Measurements from ENCODE around the gene FBXL3.
A peak's percentile ranks its signal among the peaks of the same experiment; 100 is the strongest.
"Not testable (repeated sequence)": the region's sequence is repeated elsewhere in the genome, so short reads cannot be mapped to it uniquely, and the experiment has no call there.

FBXL3 gene

DNA sequence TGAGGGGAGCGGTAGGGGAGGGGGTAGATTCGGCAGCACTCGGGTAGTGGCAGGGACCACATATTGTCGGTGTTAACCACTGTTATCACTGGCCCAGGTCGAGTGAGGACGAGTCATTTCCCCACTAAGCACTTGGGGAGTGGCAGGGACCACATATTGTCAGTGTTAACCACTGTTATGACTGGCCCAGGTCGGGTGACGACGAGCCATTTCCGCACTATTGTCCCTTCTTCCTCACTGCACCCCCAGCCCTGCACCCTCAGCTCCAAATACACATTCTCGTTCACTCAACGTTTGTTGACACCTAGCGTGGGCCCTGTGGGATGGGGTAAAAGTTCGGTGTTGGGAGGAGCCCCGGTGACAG is 35.5 kb downstream of the FBXL3 start:
- DNase-seq (ENCODE audit: low read depth in 2 of 2, low spot score in 1 of 2) = peak; percentile 48 to 63

DNA sequence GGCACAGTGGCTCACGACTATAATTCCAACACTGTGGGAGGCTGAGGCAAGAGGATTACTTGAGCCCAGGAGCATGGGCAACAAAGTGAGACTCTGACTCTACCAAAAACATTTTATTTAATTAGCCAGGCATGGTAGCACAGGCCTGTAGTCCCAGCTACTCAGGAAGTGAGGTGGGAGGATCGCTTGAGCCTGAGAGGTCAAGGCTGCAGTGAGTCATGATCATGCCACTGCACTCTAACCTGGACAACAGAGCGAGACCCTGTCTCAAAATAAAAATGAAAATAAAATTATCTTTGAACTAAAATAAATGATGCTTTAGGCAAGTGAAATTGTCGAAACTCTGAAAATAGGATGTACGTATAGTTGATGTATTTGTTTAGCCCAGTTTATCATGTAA is 43.3 kb downstream of the FBXL3 start:
- DNase-seq (ENCODE audit: low read depth in 2 of 2, low spot score in 1 of 2) = no peak

- DNase-seq (ENCODE audit: low read depth in 2 of 2, low spot score in 1 of 2) = no peak
These were observed 44.9 kb downstream of the FBXL3 start for GRCh38 chr13:76982061-76982460.

DNA sequence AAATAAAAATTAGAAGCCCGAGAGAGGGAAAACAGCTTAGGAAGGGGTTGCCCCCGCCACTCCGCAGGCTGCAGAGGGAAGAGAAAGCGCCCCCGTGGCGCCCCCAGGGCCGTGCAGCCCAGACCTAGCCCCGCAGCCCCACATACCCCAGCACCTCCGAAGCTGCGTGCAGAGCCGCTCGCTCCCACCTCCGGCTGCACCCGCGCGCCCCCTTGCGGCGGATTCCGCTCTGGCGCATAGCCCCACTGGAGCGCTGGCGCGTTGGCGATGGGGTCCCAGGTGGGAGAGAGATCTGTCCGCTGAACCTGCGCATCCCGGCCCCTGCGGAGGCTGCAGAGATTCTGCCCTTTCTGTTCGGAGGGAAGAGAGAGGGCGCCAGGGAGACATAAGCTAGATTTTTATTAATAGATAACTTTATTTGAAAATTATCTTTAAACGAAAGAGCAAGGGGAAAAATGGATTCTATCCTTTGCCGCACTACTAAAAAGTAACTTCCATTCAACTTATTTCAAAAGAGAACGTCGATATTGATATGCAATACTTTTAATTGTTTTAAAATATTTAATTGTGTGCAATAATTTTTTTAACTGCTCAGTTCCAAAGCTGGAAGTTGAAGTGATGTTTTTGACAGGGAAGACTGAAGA is 46.8 kb downstream of the FBXL3 start:
- DNase-seq (ENCODE audit: low read depth in 2 of 2, low spot score in 1 of 2) = peak; percentile 59 to 80

GRCh38 chr13:76976929-76977328 is 50.0 kb downstream of the FBXL3 start:
- no peak for DNase-seq (ENCODE audit: low read depth in 2 of 2, low spot score in 1 of 2)

GRCh38 chr13:76976490-76976889 is 50.5 kb downstream of the FBXL3 start:
- DNase-seq (ENCODE audit: low read depth in 2 of 2, low spot score in 1 of 2) = no peak

DNA sequence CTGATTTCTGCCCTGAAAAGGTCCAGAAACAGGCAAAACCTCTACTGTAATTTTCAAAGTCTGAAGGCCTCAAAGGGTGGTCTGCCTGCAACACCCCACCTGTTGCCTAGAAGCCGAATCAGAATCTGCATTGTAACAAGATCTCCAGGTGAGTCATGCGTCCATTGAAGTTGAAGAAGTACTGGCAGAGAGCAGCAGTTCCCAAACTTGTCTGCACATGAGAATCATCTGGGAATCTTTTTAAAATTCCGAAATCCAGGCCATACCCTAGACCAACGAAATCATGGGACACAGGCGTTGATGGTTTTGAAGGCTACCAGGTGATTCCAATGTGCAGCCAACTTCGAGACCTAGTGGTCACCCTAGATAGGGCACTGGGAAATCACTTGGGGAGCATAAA is 51.1 kb downstream of the FBXL3 start:
- DNase-seq (ENCODE audit: low read depth in 2 of 2, low spot score in 1 of 2) = no peak

GRCh38 chr13:76974618-76974975 is 52.4 kb downstream of the FBXL3 start:
- DNase-seq (ENCODE audit: low read depth in 2 of 2, low spot score in 1 of 2) = no peak

GRCh38 chr13:76973920-76974617 is 52.9 kb downstream of the FBXL3 start:
- DNase-seq (ENCODE audit: low read depth in 2 of 2, low spot score in 1 of 2) = no peak

DNA sequence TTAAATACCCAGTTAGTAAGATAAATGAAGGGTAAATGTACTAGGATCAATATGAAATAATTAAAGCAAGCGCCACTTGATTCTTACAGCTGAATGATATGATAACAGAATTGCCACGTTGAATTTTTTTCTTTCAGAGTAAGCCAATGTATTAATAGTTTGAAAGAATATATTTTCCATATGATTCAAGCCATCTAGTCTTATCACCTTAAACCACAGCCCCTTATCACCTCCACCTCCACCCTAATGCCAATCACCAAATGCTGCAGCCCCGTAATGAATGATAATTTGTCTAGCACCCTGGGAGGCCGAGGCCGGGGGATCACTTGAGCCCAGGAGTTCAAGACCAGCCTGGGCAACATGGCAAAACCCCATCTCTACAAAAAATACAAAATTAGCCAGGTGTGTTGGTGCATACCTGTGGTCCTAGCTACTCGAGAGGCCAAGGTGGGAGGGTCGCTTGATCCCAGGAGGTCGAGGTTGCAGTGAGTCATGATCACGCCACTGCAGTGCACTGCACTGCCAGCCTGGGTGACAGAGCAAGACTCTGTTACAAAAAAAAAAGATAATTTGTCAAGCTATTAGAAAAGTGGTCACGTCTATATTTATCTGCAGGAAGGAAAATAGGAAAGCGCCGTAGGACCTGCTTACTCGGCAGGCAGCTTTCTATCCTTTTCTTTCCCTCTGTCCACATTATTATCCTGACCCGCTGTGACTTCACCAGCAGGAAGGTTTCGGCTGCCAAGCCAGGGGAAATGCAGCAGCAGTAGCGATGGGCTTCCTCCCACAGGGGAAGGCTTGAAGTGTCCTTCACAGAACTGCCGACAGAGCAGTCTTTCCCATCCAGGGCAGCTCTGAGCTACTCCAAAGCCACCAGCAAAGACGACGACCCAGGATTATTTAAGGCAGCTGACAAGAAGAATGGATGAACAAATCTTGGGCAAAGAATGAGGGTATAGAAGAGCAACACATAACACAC is 54.8 kb downstream of the FBXL3 start:
- no peak for DNase-seq (ENCODE audit: low read depth in 2 of 2, low spot score in 1 of 2)

DNA sequence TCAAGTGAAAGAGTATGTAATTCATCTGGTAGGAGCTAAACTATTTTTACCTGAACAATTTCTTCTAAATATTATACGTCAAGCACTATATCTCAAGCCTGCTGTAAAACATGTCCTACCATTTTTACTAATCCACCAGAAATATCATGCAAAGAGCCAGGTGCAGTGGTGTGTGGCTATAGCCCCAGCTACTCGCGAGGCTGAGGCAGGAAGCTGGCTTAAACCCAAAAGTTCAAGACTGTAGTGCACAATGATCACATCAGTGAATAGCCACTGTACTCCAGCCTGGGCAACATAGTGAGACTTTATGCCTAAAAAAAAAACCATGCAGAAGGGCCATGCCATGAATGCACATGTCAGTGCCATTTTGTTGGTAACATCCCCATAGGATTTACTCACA is 55.7 kb downstream of the FBXL3 start:
- no peak for DNase-seq (ENCODE audit: low read depth in 2 of 2, low spot score in 1 of 2)

DNA sequence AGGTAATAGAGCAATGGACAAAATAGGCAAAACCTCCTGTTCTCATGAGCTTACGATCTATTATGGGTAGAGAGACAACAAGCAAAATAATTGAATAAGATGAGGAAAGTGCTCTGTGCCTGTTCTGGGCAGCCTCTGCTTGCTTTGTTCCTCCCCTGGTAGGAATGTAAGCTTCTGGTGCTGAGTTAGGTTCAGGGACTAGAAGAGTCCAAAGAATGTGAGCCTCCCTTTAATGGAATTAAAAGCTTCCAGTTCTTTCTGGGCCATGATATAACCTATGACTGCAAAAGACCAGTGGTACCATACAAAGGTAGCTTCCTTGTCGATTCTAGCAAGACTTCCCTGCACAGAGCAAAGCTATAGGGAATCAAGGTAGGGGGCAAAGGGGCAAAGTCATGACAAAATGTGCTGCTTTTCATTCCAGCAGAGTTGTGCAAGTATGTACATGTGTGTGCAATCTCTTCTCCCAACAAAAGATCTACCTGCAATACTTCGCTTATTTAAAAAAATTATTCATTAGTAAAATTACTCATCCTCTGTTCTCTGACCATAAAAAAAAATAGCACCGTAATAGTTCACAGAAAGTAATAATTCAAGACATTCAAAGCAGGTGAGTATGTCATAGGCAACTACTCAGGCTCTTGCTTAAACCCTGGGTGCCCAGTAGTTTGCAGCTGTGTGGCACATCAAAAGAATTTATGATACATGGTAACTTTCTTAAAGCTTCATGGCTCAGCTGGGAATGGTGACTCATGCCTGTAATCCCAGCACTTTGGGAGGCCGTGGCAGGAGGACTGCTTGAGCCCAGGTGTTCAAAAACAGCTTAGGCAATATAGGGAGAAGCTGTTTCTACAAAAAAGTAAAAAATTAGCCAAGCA is 57.2 kb downstream of the FBXL3 start:
- no peak for DNase-seq (ENCODE audit: low read depth in 2 of 2, low spot score in 1 of 2)

DNA sequence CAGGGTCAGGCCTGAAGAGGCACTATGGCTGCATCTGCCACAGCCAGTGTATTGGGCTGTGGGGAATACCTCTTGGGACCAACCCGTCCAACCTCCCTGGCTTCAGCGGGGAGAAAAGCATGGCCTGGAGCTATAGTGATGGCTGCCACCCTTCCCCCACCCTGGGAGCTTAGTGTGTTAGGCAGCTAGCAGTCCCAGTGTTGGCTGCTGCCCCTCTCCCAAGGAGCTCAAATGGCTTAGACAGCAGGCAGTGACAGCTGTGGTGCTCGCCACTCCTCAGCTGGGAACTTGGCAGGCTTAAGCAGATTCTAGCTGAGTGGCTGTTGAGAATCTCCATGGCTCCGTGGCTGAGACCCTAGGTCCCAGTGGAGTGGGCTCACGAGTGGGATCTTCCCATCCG is 58.9 kb downstream of the FBXL3 start:
- no peak for DNase-seq (ENCODE audit: low read depth in 2 of 2, low spot score in 1 of 2)

DNA sequence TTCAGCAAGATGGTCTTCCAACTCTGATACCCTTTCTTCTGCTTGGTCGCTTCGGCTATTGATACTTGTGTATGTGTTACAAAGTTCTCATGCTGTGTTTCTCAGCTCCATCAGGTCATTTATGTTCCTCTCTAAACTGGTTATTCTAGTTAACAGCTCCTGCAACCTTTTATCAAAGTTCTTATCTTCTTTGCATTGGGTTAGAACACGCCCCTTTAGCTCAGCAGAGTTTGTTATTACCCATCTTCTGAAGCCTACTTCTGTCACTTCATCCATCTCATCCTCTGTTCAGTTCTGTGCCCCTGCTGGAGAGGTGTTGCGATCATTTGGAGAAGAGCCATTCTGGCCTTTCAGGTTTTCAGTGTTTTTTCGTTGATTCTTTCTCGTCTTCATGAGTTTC is 59.9 kb downstream of the FBXL3 start:
- no peak for DNase-seq (ENCODE audit: low read depth in 2 of 2, low spot score in 1 of 2)

DNA sequence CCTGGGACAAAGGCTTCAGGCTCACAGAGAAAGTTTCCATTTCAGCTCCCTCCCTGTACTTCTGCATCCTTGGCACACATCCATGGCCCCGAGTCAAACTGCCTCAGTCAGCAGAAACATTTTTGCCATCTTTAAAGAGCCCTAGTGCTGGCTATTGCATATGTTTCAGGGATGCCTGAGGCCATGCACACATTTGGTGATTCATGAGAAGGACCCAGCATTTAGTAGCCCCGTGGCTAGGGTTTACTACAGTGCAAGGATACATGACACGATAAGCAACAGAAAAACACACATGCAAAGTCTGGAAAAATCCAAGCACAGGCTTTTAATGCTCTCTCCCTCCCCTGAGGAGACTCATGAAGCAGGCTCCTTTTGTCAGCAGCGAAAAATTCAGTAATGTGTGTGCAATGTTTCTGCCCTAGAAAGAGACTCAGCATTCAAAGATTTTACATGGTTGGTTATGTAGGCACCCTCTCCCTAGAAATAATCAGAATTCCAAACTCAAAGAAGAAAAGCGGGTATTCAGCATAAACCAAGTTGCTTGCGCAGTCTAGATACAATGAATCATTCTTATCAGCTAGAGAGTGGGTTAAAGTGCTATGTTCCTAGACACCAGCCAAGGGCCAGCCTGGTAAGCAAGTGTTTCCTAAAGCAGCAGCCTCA is 61.1 kb downstream of the FBXL3 start:
- DNase-seq (ENCODE audit: low read depth in 2 of 2, low spot score in 1 of 2) = no peak

DNA sequence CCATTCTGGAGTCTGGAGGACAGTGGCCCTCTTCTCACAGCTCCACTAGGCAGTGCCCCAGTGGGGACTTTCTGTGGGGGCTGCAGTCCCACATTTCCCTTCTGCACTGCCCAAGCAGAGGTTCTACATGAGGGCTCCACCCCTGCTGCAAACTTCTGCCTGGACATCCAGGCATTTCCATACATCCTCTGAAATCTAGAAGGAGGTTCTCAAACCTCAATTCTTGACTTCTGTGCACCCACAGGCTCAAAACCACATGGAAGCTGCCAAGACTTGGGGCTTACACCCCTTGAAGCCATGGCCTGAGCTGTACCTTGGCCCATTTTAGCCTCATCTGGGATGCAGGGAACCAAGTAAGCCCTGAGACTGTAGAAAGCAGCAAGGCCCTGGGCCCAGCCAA is 67.2 kb downstream of the FBXL3 start:
- DNase-seq (ENCODE audit: low read depth in 2 of 2, low spot score in 1 of 2) = not testable (repeated sequence)

DNA sequence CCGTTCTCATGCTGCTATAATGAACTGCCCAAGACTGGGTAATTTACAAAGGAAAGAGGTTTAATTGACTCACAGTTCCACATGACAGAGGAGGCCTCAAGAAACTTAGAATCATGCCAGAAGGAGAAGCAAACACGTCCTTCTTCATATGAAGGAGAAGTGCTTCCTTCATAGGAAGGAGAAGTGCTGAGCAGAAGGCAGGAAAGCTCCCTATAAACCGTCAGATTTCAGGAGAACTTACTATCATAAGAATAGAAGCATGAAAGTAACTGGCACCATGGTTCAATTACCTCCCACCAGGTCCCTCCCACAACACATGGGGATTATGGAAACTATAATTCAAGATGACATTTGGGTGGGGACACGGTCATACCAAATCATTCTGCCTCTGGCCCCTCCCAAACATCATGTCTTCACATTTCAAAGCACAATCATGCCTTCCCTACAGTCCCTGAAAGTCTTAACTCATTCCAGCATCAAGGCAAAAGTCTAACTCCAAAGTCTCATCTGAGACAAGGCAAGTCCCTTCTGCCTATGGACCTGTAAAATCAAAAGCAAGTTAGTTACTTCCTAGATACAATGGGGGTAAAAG is 68.0 kb downstream of the FBXL3 start:
- no peak for DNase-seq (ENCODE audit: low read depth in 2 of 2, low spot score in 1 of 2)

- DNase-seq (ENCODE audit: low read depth in 2 of 2, low spot score in 1 of 2) = no peak
These were observed 71.3 kb downstream of the FBXL3 start for GRCh38 chr13:76955661-76956060.

Data from stimulated activated CD8-positive, alpha-beta memory T cell treated with anti-CD3 and anti-CD28 coated beads, Interleukin-4, amount 100 ng/mL, for 4 hours (primary cell).